Keratinocyte (primary cell): ENCODE data around the gene DNM1. TPM values are rescaled to one million over a fixed set of nuclear protein-coding genes. Genes with fewer than 3 reads are reported as not detected.

Source experiments
- DNase-seq: peaks from one replicate; pipeline ENCODE4 v3.0.0-alpha.2; 2011; ENCODE audit warnings: low read depth, missing footprints, low spot score
- FAIRE-seq: peaks from 2 replicates; lab custom pipeline; 2011; peaks lifted over from hg19 to GRCh38; lab: Jason Lieb, UNC
- H2AFZ ChIP-seq: 2 replicates; pipeline ENCODE4 v1.6.0; 2012; ENCODE audit warnings: low read length, control low read depth, inconsistent platforms; ENCODE audit not compliant: control insufficient read depth
- H3K27ac ChIP-seq: 2 replicates; pipeline ENCODE4 v1.5.1; 2011; ENCODE audit warnings: low read length; ENCODE audit not compliant: control insufficient read depth, insufficient read depth
- H3K27me3 ChIP-seq: 3 replicates; pipeline ENCODE4 v1.6.0; 2011; ENCODE audit warnings: low read length; ENCODE audit not compliant: control insufficient read depth, insufficient read depth; ENCODE audit errors: extremely low read depth
- H3K36me3 ChIP-seq, 2 experiments: 2 replicates in 1 of 2; 3 replicates in 1 of 2; pipeline ENCODE4 v1.5.1; 2011; ENCODE audit warnings: low read length in 2 of 2, mild to moderate bottlenecking in 1 of 2; ENCODE audit not compliant: control insufficient read depth in 2 of 2, insufficient read depth in 2 of 2; ENCODE audit errors: extremely low read depth in 1 of 2
- H3K4me1 ChIP-seq: 3 replicates; pipeline ENCODE4 v1.5.1; 2011; ENCODE audit warnings: low read length; ENCODE audit not compliant: control insufficient read depth, insufficient read depth; ENCODE audit errors: extremely low read depth
- H3K4me2 ChIP-seq: 3 replicates; pipeline ENCODE4 v1.6.0; 2011; ENCODE audit warnings: low read depth, low read length; ENCODE audit not compliant: control insufficient read depth, insufficient read depth; ENCODE audit errors: extremely low read depth
- H3K4me3 ChIP-seq, 3 experiments: fragments of 200-600 bp in 1 of 3; sonication (generic) in 1 of 3; 2 replicates in 2 of 3; 3 replicates in 1 of 3; pipeline ENCODE4 v1.5.1; 2011 to 2016; ENCODE audit warnings: low read length in 3 of 3, mild to moderate bottlenecking in 3 of 3, control low read depth in 2 of 3, inconsistent platforms in 1 of 3, low read depth in 1 of 3, mixed read lengths in 1 of 3, mixed run types in 1 of 3, moderate library complexity in 1 of 3; ENCODE audit not compliant: control insufficient read depth in 2 of 3, insufficient read depth in 2 of 3; ENCODE audit errors: extremely low read depth in 1 of 3
- H3K79me2 ChIP-seq: 2 replicates; pipeline ENCODE4 v1.6.0; 2012; ENCODE audit warnings: low read length; ENCODE audit not compliant: control insufficient read depth, insufficient read depth
- H3K9ac ChIP-seq: 3 replicates; pipeline ENCODE4 v1.6.0; 2011; ENCODE audit warnings: low read length; ENCODE audit not compliant: control insufficient read depth, insufficient read depth; ENCODE audit errors: extremely low read depth
- H3K9me1 ChIP-seq: 3 replicates; pipeline ENCODE4 v1.6.0; 2011; ENCODE audit warnings: low read length; ENCODE audit not compliant: control insufficient read depth, insufficient read depth; ENCODE audit errors: extremely low read depth
- H3K9me3 ChIP-seq: 2 replicates; pipeline ENCODE4 v1.5.1; 2012; ENCODE audit warnings: low read depth, low read length; ENCODE audit not compliant: control insufficient read depth
- H4K20me1 ChIP-seq: 3 replicates; pipeline ENCODE4 v1.6.0; 2011; ENCODE audit warnings: low read length; ENCODE audit not compliant: control insufficient read depth, insufficient read depth; ENCODE audit errors: extremely low read depth
- CTCF ChIP-seq, 3 experiments: IDR thresholded peaks in 1 of 3; conservative IDR thresholded peaks in 1 of 3; optimal IDR thresholded peaks in 1 of 3; 2 replicates in 2 of 3; 3 replicates in 1 of 3; pipeline versions ENCODE3 to v1.5.1; 2011; ENCODE audit warnings: low read length in 3 of 3, mild to moderate bottlenecking in 3 of 3, moderate library complexity in 2 of 3, control low read depth in 1 of 3, inconsistent platforms in 1 of 3; ENCODE audit not compliant: insufficient read depth in 2 of 3; ENCODE audit errors: extremely low read depth in 1 of 3
- EZH2 ChIP-seq: IDR thresholded peaks from one replicate; pipeline ENCODE4 v1.6.1; 2012; ENCODE audit warnings: inconsistent platforms, mild to moderate bottlenecking, low read length, moderate library complexity
- dilution Hi-C: fragments of 300-500 bp; cut with MboI; formaldehyde crosslinking; loops from one replicate; pipeline ENCODE4 v1.7.0; 2020; ENCODE audit warnings: low sequenced_read_pairs; ENCODE audit not compliant: extremely low pct_ligation_motif_present
- polyA plus RNA-seq, 5 experiments: library from polyadenylated mRNA; depleted of rRNA in 3 of 5; stranded (reverse) in 3 of 5; stranded (forward) in 1 of 5; unstranded in 1 of 5; fragments of >200 nt; gene quantifications; 1 replicate in 1 of 5; 2 replicates in 3 of 5; 3 replicates in 1 of 5; pipeline versions ENCODE4 v1.2.1 to v1.2.3, GENCODE V29; 2011 to 2012; ENCODE audit warnings: missing spikeins in 2 of 5, low read depth in 1 of 5, low replicate concordance in 1 of 5

The DNM1 gene
- polyA plus RNA-seq, 1 donor (not counting 4 experiments of a cell fraction or from before 2014, with no cell fraction given): 0.25 TPM

GRCh38 chr9:128174062-128174461 lies 29.1 kb upstream of the DNM1 start:
- Histone ChIP-seq H3K4me2 (no peak overlapping the region), H3K9me1 (no peaks in the 10 kb centered on the region), H4K20me1 (no peaks in the 10 kb centered on the region), H3K27ac (no peak overlapping the region), H3K9me3 (peaks cover 1% of the 10 kb centered on the region), H2AFZ (no peak overlapping the region), H3K4me1 (peaks cover 17% of the 10 kb centered on the region), H3K36me3 (peaks cover 29 to 44% of the 10 kb centered on the region in 2 experiments), H3K79me2 (no peaks in the 10 kb centered on the region), H3K9ac (no peak overlapping the region), H3K27me3 (no peaks in the 10 kb centered on the region), H3K4me3 (no peak overlapping the region)
- no peak for FAIRE-seq
- dilution Hi-C loops: no loop called here
- no peak for TF ChIP-seq CTCF (optimal IDR thresholded peaks at IDR 0.05 in 1 of 3, IDR thresholded peaks at IDR 0.05 in 1 of 3, conservative IDR thresholded peaks at IDR 0.05 in 1 of 3; ENCODE audit: extremely low read depth in 1 of 3, insufficient read depth in 2 of 3, low read length in 3 of 3)
- TF ChIP-seq EZH2: no peak
- DNase-seq: no peak

DNA sequence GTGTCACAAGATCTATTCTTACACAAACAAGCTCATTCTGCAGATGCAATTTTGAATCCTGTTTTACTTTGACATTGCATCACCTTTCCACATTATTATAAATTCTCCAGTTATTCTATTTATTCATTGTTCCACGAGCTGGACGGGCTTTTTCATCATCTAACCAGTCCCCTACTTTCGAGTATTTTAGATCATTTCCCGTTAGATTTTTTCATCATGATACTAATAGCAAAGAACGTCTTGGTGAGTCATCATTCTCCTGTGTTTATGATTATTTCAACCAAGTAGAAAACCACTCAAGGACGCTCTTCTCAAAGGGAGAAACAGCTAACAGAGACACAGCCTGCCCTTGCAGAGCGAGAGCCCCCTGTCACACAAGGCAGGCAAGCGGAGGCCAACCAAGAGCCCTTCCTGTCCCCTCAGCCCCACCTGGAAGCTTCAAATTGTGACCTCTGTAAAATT lies 28.0 kb upstream of the DNM1 start:
- Histone ChIP-seq H3K4me3 (no peak overlapping the region), H2AFZ (no peak overlapping the region), H3K9ac (no peak overlapping the region), H3K4me2 (no peak overlapping the region), H3K9me1 (no peaks in the 10 kb centered on the region), H3K27ac (no peak overlapping the region), H4K20me1 (no peaks in the 10 kb centered on the region), H3K36me3 (peaks cover 27 to 41% of the 10 kb centered on the region in 2 experiments), H3K4me1 (peaks cover 17% of the 10 kb centered on the region), H3K79me2 (no peaks in the 10 kb centered on the region), H3K9me3 (peaks cover 2% of the 10 kb centered on the region), H3K27me3 (no peaks in the 10 kb centered on the region)
- TF ChIP-seq CTCF (optimal IDR thresholded peaks at IDR 0.05 in 1 of 3, IDR thresholded peaks at IDR 0.05 in 1 of 3, conservative IDR thresholded peaks at IDR 0.05 in 1 of 3; ENCODE audit: extremely low read depth in 1 of 3, insufficient read depth in 2 of 3, low read length in 3 of 3): no peak
- no peak for TF ChIP-seq EZH2
- dilution Hi-C loops: no loop called here
- no peak for FAIRE-seq
- DNase-seq: no peak
